Measurements from ENCODE around the gene CDCA8. TPM values are rescaled to one million over a fixed set of nuclear protein-coding genes. Genes with fewer than 3 reads are reported as not detected.

CDCA8 gene
- polyA plus RNA-seq (ENCODE audit: insufficient read length in 4 of 4): 10 to 100 TPM; 16.2 to 18.9 (median 17.4) TPM

DNA sequence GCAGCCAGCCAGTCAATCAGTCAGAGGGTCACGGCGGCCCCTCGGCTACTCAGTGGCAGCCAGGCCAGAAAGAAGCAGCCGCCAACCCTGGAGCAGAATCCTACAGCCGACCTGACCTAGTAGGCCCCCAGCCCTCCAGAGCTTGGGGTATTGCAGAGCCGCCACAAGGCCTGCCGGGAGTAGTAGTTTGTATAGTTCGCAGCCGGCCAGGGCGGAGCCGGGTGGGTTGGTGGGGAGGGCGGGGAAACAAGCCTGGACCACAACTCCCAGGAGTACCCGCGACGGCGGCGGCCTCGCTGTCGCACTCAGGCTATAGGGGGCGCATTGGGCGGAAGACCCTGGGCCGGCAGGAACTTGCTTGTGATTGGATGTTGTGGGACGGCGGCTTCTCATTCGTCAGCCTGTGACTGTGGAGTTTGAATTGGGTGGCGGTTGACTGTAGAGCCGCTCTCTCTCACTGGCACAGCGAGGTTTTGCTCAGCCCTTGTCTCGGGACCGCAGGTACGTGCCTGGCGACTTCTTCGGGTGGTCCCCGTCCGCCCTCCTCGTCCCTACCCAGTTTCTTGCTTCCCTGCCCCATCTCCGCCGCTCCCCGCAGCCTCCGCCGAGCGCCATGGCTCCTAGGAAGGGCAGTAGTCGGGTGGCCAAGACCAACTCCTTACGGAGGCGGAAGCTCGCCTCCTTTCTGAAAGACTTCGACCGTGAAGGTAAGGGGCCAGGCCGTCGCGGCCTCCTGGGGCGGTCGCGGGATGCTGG, at the start of gene CDCA8:
CDCA8 (plus strand) TSS at position 439 of the 756 bp plus-strand sequence; CDS start at position 614, 175 bp downstream.
- peak; percentile 85 to 96 (median 94) for DNase-seq (ENCODE audit: low read depth in 4 of 4, low spot score in 2 of 4)

DNA sequence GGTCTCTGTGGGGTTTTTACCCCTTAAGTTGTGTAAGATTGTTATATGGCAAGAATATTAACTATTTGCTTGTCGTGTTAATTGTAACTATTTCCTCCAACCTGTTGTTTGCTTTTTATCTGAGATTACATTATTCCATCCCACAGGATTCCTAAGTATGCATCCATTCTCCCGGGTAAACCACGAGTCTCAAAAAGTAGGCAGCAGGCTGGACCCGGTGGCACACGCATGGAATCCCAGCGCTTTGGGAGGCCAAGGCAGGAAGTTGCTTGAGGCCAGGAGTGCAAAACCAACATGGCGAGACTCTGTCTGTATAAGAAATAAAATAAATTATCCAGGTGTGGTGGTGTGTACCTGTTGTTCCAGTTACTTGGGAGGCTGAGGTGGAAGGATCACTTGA, 45.0 kb upstream of the CDCA8 start:
- no peak for DNase-seq (ENCODE audit: low read depth in 4 of 4, low spot score in 2 of 4)

DNA sequence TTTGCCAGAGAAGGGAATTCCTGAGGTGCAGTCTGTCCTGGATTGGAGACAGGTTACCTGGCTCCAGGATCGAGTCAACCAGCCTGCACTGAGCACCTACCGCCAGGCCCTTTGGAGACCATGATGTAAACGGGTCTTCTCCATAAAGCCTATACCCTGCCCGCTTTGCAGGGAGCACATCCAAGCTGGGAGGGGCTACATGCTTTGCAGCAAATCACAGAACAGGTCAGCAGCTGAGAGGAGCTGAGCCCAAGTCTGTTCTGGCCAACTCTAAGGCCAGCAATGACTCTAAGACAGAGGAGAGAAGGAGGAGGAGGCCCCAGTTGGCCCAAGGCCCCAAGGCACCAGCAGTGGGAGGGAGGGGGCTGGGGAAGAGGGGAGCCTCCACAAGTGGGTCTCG, 42.1 kb upstream of the CDCA8 start:
- DNase-seq (ENCODE audit: low read depth in 4 of 4, low spot score in 2 of 4): no peak

DNA sequence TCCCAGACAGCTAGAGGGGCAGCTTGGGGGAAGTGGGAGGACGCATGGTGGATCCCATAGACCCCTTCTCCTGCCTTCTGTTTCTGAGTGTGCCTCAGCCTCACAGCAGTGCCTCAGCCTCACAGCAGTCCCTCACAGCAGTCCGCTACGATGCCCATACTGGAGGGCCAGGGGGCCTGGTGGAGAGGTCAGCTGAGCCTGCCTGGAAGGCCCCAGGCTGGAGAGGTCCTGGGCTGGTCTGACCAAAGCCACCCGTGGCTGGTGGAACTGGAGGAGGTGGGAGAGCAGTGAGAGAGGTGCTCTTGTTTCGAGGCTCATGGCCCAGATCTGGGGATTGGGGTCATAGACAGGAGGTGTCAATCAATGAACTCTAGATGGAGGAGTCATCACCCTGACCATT, 41.6 kb upstream of the CDCA8 start:
- no peak for DNase-seq (ENCODE audit: low read depth in 4 of 4, low spot score in 2 of 4)

DNA sequence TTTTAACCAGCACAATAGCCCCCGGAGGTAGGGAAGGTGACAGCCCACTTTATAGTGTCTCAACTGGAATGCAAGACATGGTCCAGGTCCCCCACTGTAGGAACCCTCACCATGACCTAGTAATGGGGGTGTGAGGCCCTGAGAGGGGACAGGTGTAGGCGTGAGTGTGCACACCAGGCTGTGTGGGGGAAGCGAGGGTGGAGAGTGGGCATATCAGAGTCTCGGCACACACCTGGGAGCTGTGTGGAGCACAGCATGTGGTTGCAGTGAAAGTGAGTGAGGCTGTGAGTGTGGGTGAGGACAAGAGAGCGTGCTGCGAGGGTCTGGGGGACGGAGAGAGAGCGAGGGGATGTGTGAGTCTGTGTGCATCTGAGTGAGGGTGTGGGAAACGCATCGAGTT, 40.5 kb upstream of the CDCA8 start:
- DNase-seq (ENCODE audit: low read depth in 4 of 4, low spot score in 2 of 4): no peak

DNA sequence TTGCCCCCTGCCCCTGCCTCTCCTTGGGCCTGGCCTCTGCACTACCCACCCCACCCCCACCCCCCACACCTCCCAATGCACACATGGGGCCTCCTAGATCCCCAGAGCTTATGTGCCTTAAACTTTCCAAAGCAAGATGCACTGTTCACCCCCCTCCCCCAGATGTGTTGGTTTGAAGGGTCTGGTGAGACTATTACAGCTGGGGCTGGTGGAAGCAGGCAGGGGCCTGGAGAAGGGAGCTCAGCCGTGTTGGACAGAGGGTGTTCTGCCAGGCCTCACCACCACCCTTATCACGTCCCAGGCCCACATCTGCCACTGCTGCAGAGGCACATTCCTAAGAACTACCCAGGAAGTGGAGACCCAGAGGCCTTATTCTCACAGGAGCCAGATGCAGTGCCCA, 39.3 kb upstream of the CDCA8 start:
- no peak for DNase-seq (ENCODE audit: low read depth in 4 of 4, low spot score in 2 of 4)

DNA sequence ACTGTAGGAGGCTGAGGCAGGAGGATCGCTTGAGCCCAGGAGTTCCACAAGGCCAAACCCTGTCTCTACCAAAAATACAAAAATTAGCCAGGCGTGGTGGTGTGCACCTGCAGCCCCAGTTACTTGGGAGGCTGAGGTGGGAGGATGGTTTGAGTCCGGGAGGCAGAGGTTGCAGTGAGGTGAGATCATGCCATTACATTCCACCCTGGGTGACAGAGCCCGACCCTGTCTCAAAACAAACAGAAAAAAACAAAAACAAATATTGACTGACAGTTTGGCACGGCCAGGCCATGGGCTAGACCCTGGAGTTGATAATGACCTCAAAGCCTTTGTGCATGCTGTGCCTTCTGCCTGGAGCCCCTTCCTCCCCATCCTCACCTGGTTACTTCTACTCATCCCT, 38.4 kb upstream of the CDCA8 start:
- no peak for DNase-seq (ENCODE audit: low read depth in 4 of 4, low spot score in 2 of 4)

DNA sequence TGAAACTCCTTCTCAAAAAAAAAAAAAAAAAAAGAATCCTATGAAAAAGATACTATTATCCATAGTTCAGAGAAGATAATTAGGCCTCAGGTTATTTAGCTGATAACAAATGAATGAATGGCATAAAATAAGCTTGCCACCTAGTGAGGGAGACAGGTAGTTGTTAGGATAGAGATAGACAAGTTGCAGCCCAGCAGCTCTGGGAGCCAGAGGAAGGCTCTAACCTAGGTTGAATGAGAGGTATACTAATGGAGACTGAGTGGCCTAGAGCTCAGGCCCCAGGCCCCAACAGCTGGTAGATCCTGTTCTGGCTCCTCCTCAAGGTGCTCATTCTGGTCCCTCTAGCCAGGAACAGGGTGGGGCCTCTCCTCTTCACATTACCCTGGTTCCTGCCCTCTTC, 37.0 kb upstream of the CDCA8 start:
- no peak for DNase-seq (ENCODE audit: low read depth in 4 of 4, low spot score in 2 of 4)

DNA sequence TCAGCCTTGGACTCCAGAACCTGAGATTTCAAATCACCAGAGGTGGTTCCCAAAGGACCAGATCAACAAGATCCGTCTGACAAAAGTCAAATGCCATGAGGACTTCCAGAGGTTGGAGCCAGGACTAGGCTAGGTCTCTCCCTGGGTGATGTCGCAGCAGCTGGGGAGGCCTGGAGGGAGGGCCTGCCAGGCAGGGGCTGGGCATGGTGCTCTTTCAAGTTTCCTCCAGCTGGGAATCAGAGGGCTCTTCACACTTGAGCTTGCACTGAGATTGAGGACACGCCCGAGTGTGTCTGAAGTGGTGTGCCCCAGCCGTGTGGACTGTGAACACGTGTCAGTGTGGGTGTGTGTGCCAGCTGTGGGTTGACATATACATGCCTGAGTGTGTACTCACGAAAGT, 36.3 kb upstream of the CDCA8 start:
- DNase-seq (ENCODE audit: low read depth in 4 of 4, low spot score in 2 of 4): no peak

DNA sequence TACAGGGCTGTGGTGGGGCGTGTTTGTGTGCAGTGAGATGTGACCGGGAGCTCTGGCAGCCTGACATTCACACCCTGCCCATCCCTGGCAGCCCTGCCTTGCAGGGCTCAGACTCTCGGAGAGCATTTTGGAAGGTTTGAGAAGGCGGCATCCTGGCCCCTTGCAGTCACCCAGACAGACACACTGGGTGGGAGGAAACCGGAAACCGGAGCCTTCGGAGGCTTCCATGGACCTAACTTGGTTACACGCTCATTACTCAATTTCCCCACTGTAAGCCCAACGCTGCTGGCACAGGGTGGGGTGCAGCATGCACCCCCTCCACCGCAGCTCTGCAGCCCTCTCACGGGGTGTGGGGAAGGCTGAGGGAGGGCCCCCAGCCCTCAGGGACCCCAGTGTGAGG, 35.4 kb upstream of the CDCA8 start:
- DNase-seq (ENCODE audit: low read depth in 4 of 4, low spot score in 2 of 4): no peak

DNA sequence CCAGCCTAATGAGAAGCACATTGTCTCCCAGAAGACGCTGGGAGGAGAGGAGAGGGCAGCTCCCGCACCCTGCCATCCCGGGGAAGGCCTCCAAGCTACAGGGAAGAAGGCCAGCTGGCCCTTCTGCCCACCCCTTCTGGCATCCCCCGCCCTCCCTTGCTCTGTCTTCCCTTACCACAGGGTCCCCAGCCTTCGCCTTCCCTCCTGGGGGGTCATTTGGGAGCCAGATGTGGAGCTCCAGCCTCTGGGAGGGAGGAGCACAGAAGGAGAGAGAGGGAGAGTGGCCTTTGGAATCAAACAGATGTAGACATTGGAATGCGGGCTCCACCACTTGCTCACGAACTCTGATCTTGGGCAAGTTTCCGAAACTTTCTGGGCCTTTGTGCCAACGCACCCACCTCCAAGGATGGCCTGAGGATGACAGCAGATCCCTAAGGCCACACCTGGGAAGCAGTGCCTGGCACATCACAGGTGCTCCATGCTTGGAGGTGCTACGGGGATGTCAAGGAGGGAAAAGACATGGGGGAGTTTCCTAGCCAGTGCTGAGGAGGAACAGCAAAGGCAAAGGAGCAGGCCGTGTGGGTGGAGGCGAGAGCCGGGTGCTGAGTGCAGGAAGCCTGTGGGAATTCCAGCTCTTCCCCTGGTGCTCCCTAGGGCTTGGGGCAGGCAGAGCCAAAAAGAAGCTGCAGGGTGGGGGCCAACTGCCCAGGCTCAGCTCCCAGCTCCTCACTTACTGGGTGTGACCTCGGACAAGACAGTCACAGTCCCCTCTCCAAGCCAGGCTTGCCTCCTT, 34.5 kb upstream of the CDCA8 start:
- DNase-seq (ENCODE audit: low read depth in 4 of 4, low spot score in 2 of 4): no peak

DNA sequence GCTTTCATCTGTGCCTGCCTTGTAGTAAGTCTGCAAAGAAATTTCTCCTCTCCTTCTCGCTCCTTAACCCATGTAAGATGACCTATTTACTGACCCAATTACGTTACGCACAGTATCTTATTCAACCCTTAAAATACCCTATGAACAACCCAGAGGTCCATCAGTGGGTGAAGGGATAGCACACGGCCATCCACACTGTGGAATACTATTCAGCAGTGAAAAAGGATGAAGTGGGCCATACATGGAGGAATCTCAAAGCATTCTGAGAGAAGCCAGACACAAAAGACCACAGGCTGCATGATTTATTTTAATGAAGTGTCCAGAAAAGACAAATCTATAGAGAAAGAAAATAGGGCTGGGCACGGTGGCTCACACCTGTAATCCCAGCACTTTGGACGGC, 33.8 kb upstream of the CDCA8 start:
- DNase-seq (ENCODE audit: low read depth in 4 of 4, low spot score in 2 of 4): no peak

DNA sequence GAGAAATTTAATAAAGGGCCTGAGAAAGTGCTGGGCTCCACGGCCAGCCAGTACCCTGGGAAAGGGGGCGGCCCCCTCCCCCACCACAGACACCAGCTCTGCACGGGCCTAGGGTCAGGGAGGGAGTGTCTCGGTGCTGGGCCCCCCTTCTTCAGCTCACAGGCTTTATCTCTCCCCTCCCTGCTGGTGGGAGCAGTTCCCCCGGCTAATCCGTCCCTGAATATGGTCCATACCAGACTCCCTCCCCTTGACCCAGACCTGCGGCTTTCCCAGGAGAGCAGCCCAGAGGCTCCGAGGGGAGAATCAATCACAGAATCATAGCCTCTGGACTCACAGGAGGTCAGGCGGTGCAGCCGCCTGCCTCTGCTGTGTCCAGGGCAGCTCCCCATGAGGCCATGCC, 31.7 kb upstream of the CDCA8 start:
- no peak for DNase-seq (ENCODE audit: low read depth in 4 of 4, low spot score in 2 of 4)

DNA sequence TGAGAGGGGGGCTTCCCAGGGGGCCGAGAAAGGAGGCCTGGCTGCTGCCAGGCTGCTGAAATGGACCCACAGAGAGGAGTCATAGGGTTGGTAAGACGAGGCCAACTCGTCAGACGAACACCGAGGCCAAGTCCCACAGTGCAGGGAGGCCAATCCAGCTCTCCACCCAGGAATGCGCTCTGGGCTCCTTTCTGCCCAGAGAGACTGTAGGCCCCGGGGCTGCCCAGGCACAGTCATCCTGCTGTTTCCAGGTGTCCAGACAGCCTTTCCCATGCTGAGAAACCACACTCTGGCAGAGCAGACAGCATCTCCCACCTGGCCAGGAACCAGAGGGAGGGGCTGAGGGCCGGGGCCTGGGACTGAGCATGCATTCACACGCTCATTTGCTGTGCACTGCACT, 30.9 kb upstream of the CDCA8 start:
- DNase-seq (ENCODE audit: low read depth in 4 of 4, low spot score in 2 of 4): no peak

DNA sequence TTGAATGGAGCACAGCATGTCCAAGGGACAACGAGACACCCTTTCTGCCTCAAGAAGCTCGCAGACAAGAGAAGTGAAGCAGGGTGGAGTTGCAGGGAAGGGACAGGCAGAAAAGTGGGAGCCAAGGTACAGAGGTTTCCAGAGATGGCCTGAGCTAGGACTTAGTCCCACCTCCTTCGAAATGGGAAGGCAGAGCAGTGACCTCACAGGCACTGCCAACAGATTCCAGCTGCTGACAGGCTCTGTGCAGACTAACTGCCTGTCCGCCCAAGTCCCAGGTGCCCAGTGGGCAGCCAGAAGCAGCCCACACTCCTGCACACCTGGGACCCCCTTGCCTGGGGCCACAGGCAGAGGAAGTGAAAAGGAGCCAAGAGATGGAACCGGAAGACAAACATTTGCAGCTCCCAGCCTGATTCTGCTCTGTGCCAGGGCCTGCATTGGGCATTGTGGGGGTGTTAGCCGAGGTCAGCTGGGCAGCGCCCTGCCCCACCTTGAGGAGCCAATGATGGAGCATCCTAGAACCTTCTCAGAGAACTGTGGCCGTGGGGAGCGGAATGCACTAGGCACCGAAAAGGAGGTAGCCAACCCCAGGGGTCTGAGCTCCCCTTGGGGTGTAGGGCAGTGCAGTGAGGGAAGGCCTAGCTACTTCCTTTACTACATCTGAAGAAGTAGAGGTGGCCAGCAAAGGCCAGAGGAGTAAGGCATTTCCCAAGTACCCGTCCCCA, 30.1 kb upstream of the CDCA8 start:
- DNase-seq (ENCODE audit: low read depth in 4 of 4, low spot score in 2 of 4): no peak

DNA sequence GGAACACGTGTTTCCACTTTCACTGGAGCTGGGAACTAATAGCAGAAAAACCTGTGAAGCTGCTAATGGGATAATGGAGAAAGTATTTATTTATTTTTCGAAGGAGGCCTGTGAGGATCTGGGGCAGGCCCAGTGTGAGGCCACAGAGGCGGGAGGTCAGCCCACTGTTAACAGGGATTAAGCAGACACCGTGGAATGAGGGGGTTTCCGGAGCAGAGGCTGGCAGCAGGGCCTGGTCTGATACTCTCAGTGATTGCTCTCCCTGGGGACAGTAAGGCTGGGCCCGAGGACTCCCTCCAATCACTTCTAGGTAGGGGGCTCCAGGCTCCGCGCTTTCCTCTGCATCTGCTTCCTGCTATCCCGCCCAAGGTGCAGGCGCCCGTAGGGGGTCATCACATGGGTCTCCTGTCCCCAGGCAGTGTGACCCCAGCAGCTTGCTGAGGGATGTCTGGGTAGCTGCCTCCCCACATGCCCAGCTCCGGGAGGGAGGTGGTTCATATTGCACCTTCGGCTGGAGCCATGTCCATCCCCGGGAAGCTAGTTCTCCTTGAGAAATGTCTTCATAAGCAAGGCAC, 28.8 kb upstream of the CDCA8 start:
- no peak for DNase-seq (ENCODE audit: low read depth in 4 of 4, low spot score in 2 of 4)

DNA sequence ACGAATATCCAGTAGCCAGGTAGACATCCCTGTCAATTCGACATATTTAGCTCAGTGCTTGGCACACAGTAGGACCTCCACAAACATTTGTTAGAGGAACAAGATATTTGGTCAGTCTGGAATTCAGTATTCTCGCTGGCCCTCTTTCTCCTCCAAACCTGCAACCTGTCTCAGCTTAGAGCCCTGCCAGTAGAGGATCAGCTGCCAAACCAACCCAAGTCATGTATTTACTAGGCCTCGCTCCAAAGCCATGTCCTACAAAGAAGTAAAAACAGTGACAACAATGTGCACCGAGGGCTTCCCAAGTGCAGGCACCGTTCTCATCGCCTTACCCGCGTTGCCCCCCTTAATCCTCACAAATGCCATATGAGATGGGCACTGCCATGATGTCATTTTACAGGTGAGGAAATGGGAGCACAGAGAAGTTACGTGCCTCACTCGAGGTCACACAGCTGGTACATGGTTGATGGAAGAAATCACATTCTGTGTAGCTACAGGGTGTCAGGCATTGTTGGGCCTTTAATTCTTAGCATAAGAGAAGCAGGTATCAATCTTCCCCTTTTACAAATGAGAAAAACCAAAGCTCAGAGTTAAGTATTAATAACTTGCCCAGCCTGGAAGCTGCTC, 26.0 kb upstream of the CDCA8 start:
- no peak for DNase-seq (ENCODE audit: low read depth in 4 of 4, low spot score in 2 of 4)

DNA sequence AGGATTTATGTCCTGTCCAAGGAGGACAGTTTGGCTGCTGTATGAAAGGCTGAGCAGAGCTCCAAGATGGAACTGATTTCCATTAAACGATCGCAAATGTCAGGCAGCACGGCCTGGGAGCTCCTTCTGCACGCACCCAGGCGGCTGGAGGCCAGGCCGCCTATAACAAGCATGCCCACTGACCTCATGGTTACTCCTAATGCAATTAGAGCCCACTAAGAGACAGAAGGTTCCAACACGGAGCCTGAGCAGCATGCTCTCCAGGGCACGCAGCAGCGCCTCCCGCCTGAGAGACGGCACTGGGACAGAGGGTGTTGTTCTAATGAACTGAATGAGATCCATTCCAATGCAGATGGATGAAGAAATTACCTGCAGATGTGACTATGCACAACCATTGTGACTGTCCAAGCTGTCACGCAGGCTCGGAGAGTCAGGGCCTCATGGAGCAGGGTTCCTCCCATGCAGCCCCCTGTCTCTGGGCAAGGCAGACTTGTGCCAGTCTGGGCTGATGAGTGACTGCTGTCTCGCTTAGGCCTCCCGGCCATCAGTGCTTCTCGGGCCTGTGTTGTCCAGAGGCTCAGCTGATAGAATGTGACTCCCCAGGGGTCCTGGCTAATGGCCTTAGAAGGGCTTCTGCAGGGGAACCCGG, 25.2 kb upstream of the CDCA8 start:
- DNase-seq (ENCODE audit: low read depth in 4 of 4, low spot score in 2 of 4): no peak

DNA sequence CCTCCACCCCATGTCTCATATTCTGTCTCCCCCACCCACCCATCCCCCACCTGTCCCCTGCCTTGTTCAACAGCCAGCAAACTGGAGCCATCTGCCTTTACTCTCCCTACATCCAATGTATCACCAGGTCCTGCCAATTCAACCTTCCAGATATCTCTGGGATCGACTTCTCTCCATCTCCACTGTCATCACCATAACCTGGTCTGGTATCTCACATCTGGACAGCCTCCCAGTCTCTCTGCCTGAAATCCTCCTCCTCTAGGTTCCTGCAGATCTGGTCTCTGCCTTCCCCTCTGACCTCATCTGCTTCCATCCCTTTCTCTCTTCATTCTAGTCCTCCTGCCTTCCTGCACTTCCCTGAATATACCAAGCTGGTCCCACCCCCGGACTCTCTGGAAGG, 22.2 kb upstream of the CDCA8 start:
- DNase-seq (ENCODE audit: low read depth in 4 of 4, low spot score in 2 of 4): no peak

DNA sequence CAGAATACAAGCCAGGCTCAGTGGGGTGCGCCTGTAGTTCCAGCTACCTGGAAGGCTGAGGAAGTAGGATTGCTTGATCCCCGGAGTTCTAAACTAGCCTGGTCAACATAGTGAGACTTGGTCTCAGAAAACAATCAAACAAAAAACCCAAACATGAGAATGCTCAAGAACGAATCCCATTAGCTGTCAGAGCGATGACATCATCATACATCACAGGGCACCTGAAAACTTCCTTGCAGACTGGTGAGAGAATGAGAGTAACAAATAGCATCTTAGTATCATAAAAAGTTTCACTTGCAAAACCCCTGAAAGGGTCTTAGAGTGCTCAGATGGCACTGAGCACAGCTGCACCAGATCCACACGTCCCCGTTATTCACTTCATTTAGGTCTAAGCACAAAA, 21.1 kb upstream of the CDCA8 start:
- DNase-seq (ENCODE audit: low read depth in 4 of 4, low spot score in 2 of 4): no peak
